ENCODE results near the gene USP5.

Gene USP5

GRCh38 chr12:6847676-6848075 is 4.3 kb upstream of the USP5 start:
- no peak for DNase-seq (ENCODE audit: low read depth)
- TF ChIP-seq POLR2A (IDR thresholded peaks at IDR 0.05; ENCODE audit: extremely low read depth, insufficient read length) (no peak), CTCF (IDR thresholded peaks at IDR 0.05; ENCODE audit: low read depth, low read length) (no peak), MAX (IDR thresholded peaks at IDR 0.05; ENCODE audit: low read depth, low read length) (no peak), MYC (IDR thresholded peaks at IDR 0.05; ENCODE audit: low read depth, low read length) (no peak)
- H3K4me3 ChIP-seq (ENCODE audit: low read depth, low read length) = no peak overlapping the region

- H3K4me3 ChIP-seq (ENCODE audit: low read depth, low read length) = peak overlapping the region; percentile 89
- DNase-seq (ENCODE audit: low read depth) = no peak
- TF ChIP-seq POLR2A (IDR thresholded peaks at IDR 0.05; ENCODE audit: extremely low read depth, insufficient read length) (no peak), MYC (IDR thresholded peaks at IDR 0.05; ENCODE audit: low read depth, low read length) (no peak), MAX (IDR thresholded peaks at IDR 0.05; ENCODE audit: low read depth, low read length) (no peak), CTCF (IDR thresholded peaks at IDR 0.05; ENCODE audit: low read depth, low read length) (no peak)
Observed at GRCh38 chr12:6849427-6849826, 2.5 kb upstream of the USP5 start.

- H3K4me3 ChIP-seq (ENCODE audit: low read depth, low read length) = peak overlapping the region; percentile 89
- TF ChIP-seq MYC (IDR thresholded peaks at IDR 0.05; ENCODE audit: low read depth, low read length) = no peak
- TF ChIP-seq POLR2A (IDR thresholded peaks at IDR 0.05; ENCODE audit: extremely low read depth, insufficient read length) = no peak
- no peak for DNase-seq (ENCODE audit: low read depth)
Observed at GRCh38 chr12:6849976-6850560, 1.9 kb upstream of the USP5 start.

GRCh38 chr12:6850796-6851152 is 1.2 kb upstream of the USP5 start:
- TF ChIP-seq CTCF (IDR thresholded peaks at IDR 0.05; ENCODE audit: low read depth, low read length) = no peak
- H3K4me3 ChIP-seq (ENCODE audit: low read depth, low read length) = peak overlapping the region; percentile 89
- no peak for DNase-seq (ENCODE audit: low read depth)

GRCh38 chr12:6851153-6851920 is 613 bp upstream of the USP5 start, which contains the start of gene CDCA3:
Gene CDCA3, minus strand, starts transcription at chr12:6851286. Its CDS starts 334 bp downstream, at chr12:6850952.
- H3K4me3 ChIP-seq (ENCODE audit: low read depth, low read length) = peak within 1 kb of the TSS; percentile 89
- TF ChIP-seq MAX (IDR thresholded peaks at IDR 0.05; ENCODE audit: low read depth, low read length) (peak; percentile 81), CTCF (IDR thresholded peaks at IDR 0.05; ENCODE audit: low read depth, low read length) (no peak), POLR2A (IDR thresholded peaks at IDR 0.05; ENCODE audit: extremely low read depth, insufficient read length) (peak; percentile 57), MYC (IDR thresholded peaks at IDR 0.05; ENCODE audit: low read depth, low read length) (peak; percentile 78)
- peak; percentile 98 for DNase-seq (ENCODE audit: low read depth)

- peak overlapping the region; percentile 89 for H3K4me3 ChIP-seq (ENCODE audit: low read depth, low read length)
- peak; percentile 58 for DNase-seq (ENCODE audit: low read depth)
- no peak for TF ChIP-seq MAX (IDR thresholded peaks at IDR 0.05; ENCODE audit: low read depth, low read length)
- TF ChIP-seq POLR2A (IDR thresholded peaks at IDR 0.05; ENCODE audit: extremely low read depth, insufficient read length) = no peak
- no peak for TF ChIP-seq CTCF (IDR thresholded peaks at IDR 0.05; ENCODE audit: low read depth, low read length)
- TF ChIP-seq MYC (IDR thresholded peaks at IDR 0.05; ENCODE audit: low read depth, low read length) = no peak
Observed at GRCh38 chr12:6852651-6853354, 853 bp downstream of the USP5 start.

Data from NB4 (cell line).